HepG2 (cell line): ENCODE results near the gene ZNF26. TPM values are rescaled to one million over a fixed set of nuclear protein-coding genes. Genes with fewer than 3 reads are reported as not detected.
"Not testable (repeated sequence)": the region's sequence is repeated elsewhere in the genome, so short reads cannot be mapped to it uniquely, and the experiment has no call there.

Experiments
- ATAC-seq: fragments of 200-7000 bp; cut with Tn5 transposase; 3 replicates; pipeline ENCODE4 v1.9.1; 2020; ENCODE audit warnings: mild to moderate bottlenecking, moderate library complexity
- BruUV-seq: library from RNA; stranded (reverse); fragments of 400-500 nt; replicated peaks from 2 replicates; lab custom pipeline; 2021; lab: Mats Ljungman, UMichigan
- CTCF ChIA-PET: fragments of 300-600 bp; formaldehyde crosslinking; extraction: SDS; loops from one replicate; lab custom pipeline; 2021; ENCODE audit warnings: low total read pairs, inconsistent platforms, low intra/inter-chr PET ratio; lab: Yijun Ruan, JAX
- POLR2A ChIA-PET: fragments of 350-600 bp; sonication (Branson Sonifier 250); formaldehyde crosslinking; loops from one replicate; lab custom pipeline; 2020; ENCODE audit warnings: antibody characterized with exemption, inconsistent platforms; lab: Yijun Ruan, JAX
- DNase-seq: peaks from one replicate; pipeline ENCODE4 v3.0.0-alpha.2; 2015; ENCODE audit warnings: low spot score
- FAIRE-seq: peaks from 3 replicates; lab custom pipeline; 2011; peaks lifted over from hg19 to GRCh38; lab: Jason Lieb, UNC
- H2AFZ ChIP-seq: one replicate; pipeline ENCODE4 v1.6.1; 2011; ENCODE audit warnings: low read length, inconsistent platforms
- H3K27ac ChIP-seq: fragments of 300-600 bp; 3 replicates; pipeline ENCODE4 v1.8.0; 2011; ENCODE audit warnings: mixed run types, mild to moderate bottlenecking, mixed read lengths, low read length, inconsistent platforms; ENCODE audit not compliant: insufficient read depth; ENCODE audit errors: extremely low read length
- H3K27me3 ChIP-seq, 2 experiments: fragments of 200-600 bp in 1 of 2; 2 replicates in 1 of 2; 3 replicates in 1 of 2; pipeline versions ENCODE4 v1.6.0 to v1.8.0; 2011; ENCODE audit warnings: low read length in 2 of 2, mild to moderate bottlenecking in 2 of 2, moderate library complexity in 2 of 2, inconsistent platforms in 1 of 2; ENCODE audit not compliant: insufficient read depth in 2 of 2, control insufficient read depth in 1 of 2
- H3K36me3 ChIP-seq, 2 experiments: fragments of 200-600 bp in 1 of 2; replicated peaks in 1 of 2; 2 replicates in 1 of 2; 3 replicates in 1 of 2; pipeline versions ENCODE4 v1.5.1 to v1.8.0; 2011; ENCODE audit warnings: low read length in 2 of 2, inconsistent platforms in 1 of 2; ENCODE audit not compliant: insufficient read depth in 2 of 2, control insufficient read depth in 1 of 2
- H3K4me1 ChIP-seq: 2 replicates; pipeline ENCODE4 v1.5.1; 2012; ENCODE audit warnings: low read length, inconsistent platforms; ENCODE audit not compliant: insufficient read depth
- H3K4me2 ChIP-seq: 2 replicates; pipeline ENCODE4 v1.6.0; 2011; ENCODE audit warnings: low read depth, low read length, inconsistent platforms
- H3K4me3 ChIP-seq, 3 experiments: fragments of 200-600 bp in 1 of 3; sonication (generic), shearing (Covaris generic) in 1 of 3; replicated peaks in 1 of 3; 2 replicates each; pipeline ENCODE4 v1.5.1; 2011 to 2016; ENCODE audit warnings: low read length in 3 of 3, inconsistent platforms in 2 of 3, low read depth in 2 of 3, mild to moderate bottlenecking in 2 of 3, control low read depth in 1 of 3, mixed read lengths in 1 of 3; ENCODE audit not compliant: insufficient read depth in 1 of 3
- H3K79me2 ChIP-seq: one replicate; pipeline ENCODE4 v1.6.1; 2011; ENCODE audit warnings: low read length, inconsistent platforms; ENCODE audit not compliant: insufficient read depth
- H3K9ac ChIP-seq: 2 replicates; pipeline ENCODE4 v1.6.0; 2011; ENCODE audit warnings: mild to moderate bottlenecking, low read depth, low read length, inconsistent platforms; ENCODE audit not compliant: insufficient read depth
- H3K9me3 ChIP-seq: 2 replicates; pipeline ENCODE4 v1.5.1; 2012; ENCODE audit warnings: mild to moderate bottlenecking, low read length
- H4K20me1 ChIP-seq: 2 replicates; pipeline ENCODE4 v1.6.0; 2011; ENCODE audit warnings: inconsistent platforms, mild to moderate bottlenecking, low read length, moderate library complexity; ENCODE audit not compliant: insufficient read depth
- EED ChIP-seq: sonication (generic); formaldehyde crosslinking; IDR thresholded peaks from 2 replicates; pipeline ENCODE4 v1.5.0; 2020; ENCODE audit warnings: mild to moderate bottlenecking, missing genetic modification reagents
- IKZF4 ChIP-seq: sonication (generic); formaldehyde crosslinking; IDR thresholded peaks from 2 replicates; pipeline ENCODE4 v1.5.1; 2020; ENCODE audit warnings: borderline replicate concordance, mild to moderate bottlenecking, low read depth, missing genetic modification reagents; ENCODE audit errors: not compliant biosample characterization
- NFRKB ChIP-seq: fragments of 450-650 bp; IDR thresholded peaks from 2 replicates; pipeline ENCODE4 v1.6.1; 2017
- NFYC ChIP-seq: IDR thresholded peaks from 2 replicates; pipeline ENCODE4 v1.6.1; 2016; ENCODE audit warnings: missing genetic modification reagents, missing compliant biosample characterization
- SMAD1 ChIP-seq: sonication (generic); formaldehyde crosslinking; IDR thresholded peaks from 2 replicates; pipeline ENCODE4 v1.4.0; 2020; ENCODE audit warnings: missing genetic modification reagents, low read depth, mild to moderate bottlenecking, borderline replicate concordance
- SNAPC4 ChIP-seq: sonication (generic); formaldehyde crosslinking; IDR thresholded peaks from 2 replicates; pipeline ENCODE4 v1.4.0; 2020; ENCODE audit warnings: mild to moderate bottlenecking, missing genetic modification reagents
- TBX2 ChIP-seq: sonication (generic); formaldehyde crosslinking; IDR thresholded peaks from 2 replicates; pipeline ENCODE4 v1.5.0; 2020; ENCODE audit warnings: missing genetic modification reagents, mild to moderate bottlenecking, borderline replicate concordance
- ZNF414 ChIP-seq: sonication (generic); formaldehyde crosslinking; IDR thresholded peaks from 2 replicates; pipeline ENCODE4 v1.5.0; 2020; ENCODE audit warnings: missing genetic modification reagents
- ZNF513 ChIP-seq: sonication (generic); formaldehyde crosslinking; conservative IDR thresholded peaks from 2 replicates; pipeline ENCODE4 v1.5.0; 2020; ENCODE audit warnings: missing genetic modification reagents
- ZNF775 ChIP-seq: sonication (generic); formaldehyde crosslinking; IDR thresholded peaks from 2 replicates; pipeline ENCODE4 v1.4.0; 2020; ENCODE audit warnings: missing genetic modification reagents, mild to moderate bottlenecking, moderate library complexity, borderline replicate concordance
- ZNF850 ChIP-seq: sonication (generic); formaldehyde crosslinking; conservative IDR thresholded peaks from 2 replicates; pipeline ENCODE4 v1.9.0; 2021; ENCODE audit warnings: mild to moderate bottlenecking, missing genetic modification reagents
- WGBS: methylation state at CpG from one replicate; pipeline ENCODE4 v1.1.6; 2017; ENCODE audit warnings: low lambda C conversion rate; 5-methylcytosine and 5-hydroxymethylcytosine counted together
- in situ Hi-C: cut with HindIII; loops from 2 replicates; pipeline ENCODE4 v1.10.0; 2017; ENCODE audit warnings: low pct_unique_long_range_greater_than_20kb; ENCODE audit not compliant: extremely low pct_ligation_motif_present
- intact Hi-C: fragments of 100-400 bp; cut with micrococcal nuclease; formaldehyde crosslinking; loops from one replicate; pipeline ENCODE4 v1.10.0; 2022; ENCODE audit not compliant: unreplicated experiment
- polyA plus RNA-seq, 8 experiments: library from polyadenylated mRNA; depleted of rRNA in 3 of 8; stranded (reverse) in 7 of 8; unstranded in 1 of 8; fragments of >200 nt; fragmentation: Illumina TruSeq in 4 of 8; extraction: Trizol in 4 of 8; gene quantifications; 2 replicates each; pipeline versions ENCODE4 v1.2.1 to v1.2.3, GENCODE V29; 2011 to 2016; ENCODE audit warnings: low read depth in 4 of 8, missing spikeins in 1 of 8, mixed read lengths in 1 of 8; ENCODE audit not compliant: insufficient read depth in 1 of 8
- total RNA-seq, 5 experiments: library from RNA; depleted of rRNA; stranded (reverse); fragments of >200 nt; fragmentation: Illumina TruSeq; extraction: Trizol; gene quantifications; 2 replicates each; pipeline ENCODE4 v1.2.3, GENCODE V29; 2016; ENCODE audit warnings: low read depth in 1 of 5

ZNF26 gene
- total and polyA plus RNA-seq, 2 of the 13 experiments (the other 11 are each of a cell fraction or from before 2014, with no cell fraction given) = 3.8 to 6.5 TPM

- no peak for TF ChIP-seq SNAPC4
- TF ChIP-seq NFYC = peak; percentile 70
- no peak for TF ChIP-seq IKZF4 (CRISPR knock-in tag)
- no peak for TF ChIP-seq ZNF850
- TF ChIP-seq EED (CRISPR knock-in tag) = no peak
- TF ChIP-seq SMAD1 (CRISPR knock-in tag) = peak; percentile 47; the same call in 1 of the 2 replicates
- TF ChIP-seq TBX2 = no peak; the same call in 1 of the 2 replicates
- no peak for TF ChIP-seq ZNF775 (CRISPR knock-in tag)
- no peak for TF ChIP-seq NFRKB
- no peak for TF ChIP-seq ZNF414 (CRISPR knock-in tag)
- 0 out of 2 replicates have a peak, but pooled peaks have one; percentile 54 for TF ChIP-seq ZNF513
These were observed 30.0 kb upstream of the ZNF26 start, which contains the start of gene ZNF605 (continued) for GRCh38 chr12:132956011-132956788.

GRCh38 chr12:132961790-132962189, 24.4 kb upstream of the ZNF26 start:
- H2AFZ ChIP-seq, DNase-seq, in situ Hi-C loops, BruUV-seq, H3K4me1 ChIP-seq, H3K4me3 ChIP-seq, H3K27ac ChIP-seq, intact Hi-C loops, H3K9ac ChIP-seq, H3K36me3 ChIP-seq, FAIRE-seq, ATAC-seq, H3K4me2 ChIP-seq, H4K20me1 ChIP-seq, H3K27me3 ChIP-seq, H3K79me2 ChIP-seq, CTCF ChIA-PET, POLR2A ChIA-PET: not testable (repeated sequence)
- 93% methylated on average over 14 of the region's 14 CpGs for WGBS
- peaks cover 45% of the 10 kb centered on the region for H3K9me3 ChIP-seq
